ENCODE data around the gene PDE4D. TPM values are rescaled to one million over a fixed set of nuclear protein-coding genes. Genes with fewer than 3 reads are reported as not detected.

PDE4D gene
- total RNA-seq, 4 donors from 2014 or later = 6.0 to 36.2 (median 10.0) TPM

- no peak overlapping the region for H3K4me3 ChIP-seq
- no peak overlapping the region for H3K27ac ChIP-seq
- intact Hi-C loops (cut with DNase I) = no loop called here
- no peaks in the 10 kb centered on the region for H3K36me3 ChIP-seq
- H3K9me3 ChIP-seq = no peaks in the 10 kb centered on the region
- DNase-seq = no peak
- H3K4me1 ChIP-seq = peaks cover 0 to 4% (median 0%) of the 10 kb centered on the region in 3 donors
- 94 to 95% methylated on average over 1 of the region's 1 CpG for WGBS, 2 donors
- H3K27me3 ChIP-seq = no peaks in the 10 kb centered on the region
- no peak for TF ChIP-seq CTCF (IDR thresholded peaks at IDR 0.05)
- no peak for TF ChIP-seq POLR2A (IDR thresholded peaks at IDR 0.05)
These were observed 360.4 kb downstream of the PDE4D start for GRCh38 chr5:59532979-59533729.

GRCh38 chr5:59529239-59529638 is 364.3 kb downstream of the PDE4D start:
- intact Hi-C loops (cut with DNase I) = no loop called here
- DNase-seq = no peak

GRCh38 chr5:59528202-59528862 is 365.2 kb downstream of the PDE4D start:
- no peak overlapping the region for H3K4me3 ChIP-seq
- no peaks in the 10 kb centered on the region for H3K27me3 ChIP-seq
- WGBS, 2 donors = 63 to 78% methylated on average over 2 of the region's 2 CpGs
- TF ChIP-seq POLR2A (IDR thresholded peaks at IDR 0.05) (no peak), CTCF (IDR thresholded peaks at IDR 0.05) (no peak)
- no peaks in the 10 kb centered on the region for H3K9me3 ChIP-seq
- intact Hi-C loops (cut with DNase I) = no loop called here
- no peaks in the 10 kb centered on the region for H3K36me3 ChIP-seq
- DNase-seq = no peak
- H3K27ac ChIP-seq = no peak overlapping the region
- H3K4me1 ChIP-seq = no peaks in the 10 kb centered on the region

More at GRCh38 chr5:59529239-59529638, 364.3 kb downstream of the PDE4D start:
- Histone ChIP-seq H3K27ac (no peak overlapping the region), H3K36me3 (no peaks in the 10 kb centered on the region), H3K4me1 (no peaks in the 10 kb centered on the region), H3K4me3 (no peak overlapping the region), H3K27me3 (no peaks in the 10 kb centered on the region), H3K9me3 (no peaks in the 10 kb centered on the region)
- WGBS, 2 donors = 100% methylated on average over 1 of the region's 1 CpG
- no peak for TF ChIP-seq POLR2A (IDR thresholded peaks at IDR 0.05)
- no peak for TF ChIP-seq CTCF (IDR thresholded peaks at IDR 0.05)

- intact Hi-C loops (cut with DNase I) = no loop called here
- H3K4me1 ChIP-seq = no peaks in the 10 kb centered on the region
- no peaks in the 10 kb centered on the region for H3K9me3 ChIP-seq
- no peak overlapping the region for H3K4me3 ChIP-seq
- DNase-seq = no peak
- WGBS, 2 donors = 77 to 79% methylated on average over 1 of the region's 1 CpG
- no peaks in the 10 kb centered on the region for H3K27me3 ChIP-seq
- no peaks in the 10 kb centered on the region for H3K36me3 ChIP-seq
- TF ChIP-seq POLR2A (IDR thresholded peaks at IDR 0.05) = no peak
- no peak for TF ChIP-seq CTCF (IDR thresholded peaks at IDR 0.05)
- H3K27ac ChIP-seq = no peak overlapping the region
These were observed 367.6 kb downstream of the PDE4D start for GRCh38 chr5:59525957-59526356.

- H3K27ac ChIP-seq = no peak overlapping the region
These were observed 368.2 kb downstream of the PDE4D start for GRCh38 chr5:59525311-59525710.

More at GRCh38 chr5:59525311-59525710, 368.2 kb downstream of the PDE4D start:
- Histone ChIP-seq H3K36me3 (no peaks in the 10 kb centered on the region), H3K9me3 (no peaks in the 10 kb centered on the region), H3K27me3 (no peaks in the 10 kb centered on the region), H3K4me3 (no peak overlapping the region), H3K4me1 (no peaks in the 10 kb centered on the region)
- intact Hi-C loops (cut with DNase I) = no loop called here
- WGBS, 2 donors = 88 to 91% methylated on average over 3 of the region's 3 CpGs
- no peak for DNase-seq
- TF ChIP-seq CTCF (IDR thresholded peaks at IDR 0.05) = no peak
- TF ChIP-seq POLR2A (IDR thresholded peaks at IDR 0.05) = no peak

Measured in esophagus squamous epithelium (tissue), 5 donors.